DOHH2 (cell line): Measurements from ENCODE around the gene UQCC5.

Source experiments
- H3F3A ChIP-seq: fragments of 200-600 bp; sonication (generic), shearing (Covaris generic); 2 replicates; pipeline ENCODE4 v1.6.0; 2016; ENCODE audit warnings: antibody characterized with exemption, mild to moderate bottlenecking; ENCODE audit not compliant: control insufficient read depth, insufficient read depth
- H3K27ac ChIP-seq: fragments of 200-600 bp; sonication (generic); 2 replicates; pipeline ENCODE4 v1.5.1; 2014; ENCODE audit warnings: low read depth, mild to moderate bottlenecking, low read length, moderate library complexity
- H3K27me3 ChIP-seq: fragments of 200-600 bp; sonication (generic); 2 replicates; pipeline ENCODE4 v1.6.1; 2014; ENCODE audit warnings: mild to moderate bottlenecking, low read length, mixed read lengths; ENCODE audit not compliant: control insufficient read depth
- H3K36me3 ChIP-seq: fragments of 200-600 bp; sonication (generic); 2 replicates; pipeline ENCODE4 v1.6.1; 2014; ENCODE audit warnings: mild to moderate bottlenecking, low read length, moderate library complexity, mixed read lengths; ENCODE audit not compliant: control insufficient read depth
- H3K4me1 ChIP-seq: fragments of 200-600 bp; sonication (generic); 2 replicates; pipeline ENCODE4 v1.6.1; 2014; ENCODE audit warnings: mild to moderate bottlenecking, low read length, mixed read lengths; ENCODE audit not compliant: control insufficient read depth
- H3K4me2 ChIP-seq: fragments of 200-600 bp; sonication (generic); 2 replicates; pipeline ENCODE4 v1.6.0; 2014; ENCODE audit warnings: mild to moderate bottlenecking, low read length, moderate library complexity
- H3K4me3 ChIP-seq: fragments of 200-600 bp; sonication (generic); 2 replicates; pipeline ENCODE4 v1.5.1; 2014; ENCODE audit warnings: mild to moderate bottlenecking, low read length, mixed read lengths
- H3K79me2 ChIP-seq: fragments of 200-600 bp; sonication (generic); 2 replicates; pipeline ENCODE4 v1.6.1; 2014; ENCODE audit warnings: mild to moderate bottlenecking, low read length, mixed read lengths; ENCODE audit not compliant: control insufficient read depth
- H3K9me2 ChIP-seq: fragments of 200-600 bp; sonication (generic); replicated peaks from 2 replicates; pipeline ENCODE4 v1.6.1; 2014; ENCODE audit warnings: mild to moderate bottlenecking, low read length, mixed read lengths; ENCODE audit not compliant: control insufficient read depth
- H3K9me3 ChIP-seq: fragments of 200-600 bp; sonication (generic); 2 replicates; pipeline ENCODE4 v1.6.1; 2014; ENCODE audit warnings: antibody characterized with exemption, low read length, mixed read lengths; ENCODE audit not compliant: control insufficient read depth, insufficient read depth
- H4K20me1 ChIP-seq: fragments of 200-600 bp; sonication (generic); 2 replicates; pipeline ENCODE4 v1.6.0; 2014; ENCODE audit warnings: low read depth, mild to moderate bottlenecking, antibody characterized with exemption, low read length, moderate library complexity; ENCODE audit not compliant: control insufficient read depth, insufficient read depth
- EZH2phosphoT487 ChIP-seq: fragments of 200-600 bp; sonication (generic); IDR thresholded peaks from 2 replicates; pipeline ENCODE4 v1.6.1; 2017; ENCODE audit warnings: borderline replicate concordance, mild to moderate bottlenecking, antibody characterized with exemption, low read length, moderate library complexity, mixed read lengths
- TF ChIP-seq, protein P1 (sequence below): fragments of 200-600 bp; sonication (generic); IDR thresholded peaks from one replicate; pipeline ENCODE4 v1.5.1; 2014; ENCODE audit warnings: antibody characterized with exemption, mild to moderate bottlenecking, low read depth, low read length; ENCODE audit not compliant: poor library complexity, severe bottlenecking

Gene UQCC5

DNA sequence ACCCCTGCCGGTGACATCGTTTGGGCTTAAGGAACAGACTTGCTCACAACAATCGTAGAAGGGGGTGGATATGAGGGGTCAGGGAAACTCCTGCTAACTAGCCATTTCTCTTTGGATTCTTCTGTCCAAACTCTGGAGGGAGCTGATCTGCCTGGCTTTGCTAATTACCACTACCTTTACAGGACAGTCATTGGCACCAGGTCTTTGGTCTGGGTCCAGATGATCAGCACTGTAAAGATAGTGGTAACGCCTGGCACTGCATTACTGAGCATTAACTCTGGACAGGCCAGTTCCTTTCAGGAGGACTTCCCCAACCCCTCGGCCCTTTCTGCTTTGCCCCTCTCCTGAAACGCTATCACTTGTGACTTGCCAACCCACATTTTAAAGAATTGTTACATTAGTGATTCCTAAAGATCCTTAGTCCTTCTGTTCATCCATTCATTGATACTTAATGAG lies 788 bp downstream of the UQCC5 start:
- Histone ChIP-seq H3K79me2 (peaks cover 68% of the 10 kb centered on the region), H3K9me3 (no peaks in the 10 kb centered on the region), H3K4me1 (peaks cover 46% of the 10 kb centered on the region), H3K27me3 (no peaks in the 10 kb centered on the region), H4K20me1 (peaks cover 18% of the 10 kb centered on the region), H3K9me2 (no peaks in the 10 kb centered on the region), H3K4me3 (peak overlapping the region; percentile 91), H3K36me3 (peaks cover 48% of the 10 kb centered on the region), H3K27ac (peak overlapping the region; percentile 45), H3K4me2 (peak overlapping the region; percentile 92), H3F3A (peaks cover 15% of the 10 kb centered on the region)
- TF ChIP-seq, protein P1, sequence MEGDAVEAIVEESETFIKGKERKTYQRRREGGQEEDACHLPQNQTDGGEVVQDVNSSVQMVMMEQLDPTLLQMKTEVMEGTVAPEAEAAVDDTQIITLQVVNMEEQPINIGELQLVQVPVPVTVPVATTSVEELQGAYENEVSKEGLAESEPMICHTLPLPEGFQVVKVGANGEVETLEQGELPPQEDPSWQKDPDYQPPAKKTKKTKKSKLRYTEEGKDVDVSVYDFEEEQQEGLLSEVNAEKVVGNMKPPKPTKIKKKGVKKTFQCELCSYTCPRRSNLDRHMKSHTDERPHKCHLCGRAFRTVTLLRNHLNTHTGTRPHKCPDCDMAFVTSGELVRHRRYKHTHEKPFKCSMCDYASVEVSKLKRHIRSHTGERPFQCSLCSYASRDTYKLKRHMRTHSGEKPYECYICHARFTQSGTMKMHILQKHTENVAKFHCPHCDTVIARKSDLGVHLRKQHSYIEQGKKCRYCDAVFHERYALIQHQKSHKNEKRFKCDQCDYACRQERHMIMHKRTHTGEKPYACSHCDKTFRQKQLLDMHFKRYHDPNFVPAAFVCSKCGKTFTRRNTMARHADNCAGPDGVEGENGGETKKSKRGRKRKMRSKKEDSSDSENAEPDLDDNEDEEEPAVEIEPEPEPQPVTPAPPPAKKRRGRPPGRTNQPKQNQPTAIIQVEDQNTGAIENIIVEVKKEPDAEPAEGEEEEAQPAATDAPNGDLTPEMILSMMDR: no peak
- TF ChIP-seq EZH2phosphoT487: no peak

DNA sequence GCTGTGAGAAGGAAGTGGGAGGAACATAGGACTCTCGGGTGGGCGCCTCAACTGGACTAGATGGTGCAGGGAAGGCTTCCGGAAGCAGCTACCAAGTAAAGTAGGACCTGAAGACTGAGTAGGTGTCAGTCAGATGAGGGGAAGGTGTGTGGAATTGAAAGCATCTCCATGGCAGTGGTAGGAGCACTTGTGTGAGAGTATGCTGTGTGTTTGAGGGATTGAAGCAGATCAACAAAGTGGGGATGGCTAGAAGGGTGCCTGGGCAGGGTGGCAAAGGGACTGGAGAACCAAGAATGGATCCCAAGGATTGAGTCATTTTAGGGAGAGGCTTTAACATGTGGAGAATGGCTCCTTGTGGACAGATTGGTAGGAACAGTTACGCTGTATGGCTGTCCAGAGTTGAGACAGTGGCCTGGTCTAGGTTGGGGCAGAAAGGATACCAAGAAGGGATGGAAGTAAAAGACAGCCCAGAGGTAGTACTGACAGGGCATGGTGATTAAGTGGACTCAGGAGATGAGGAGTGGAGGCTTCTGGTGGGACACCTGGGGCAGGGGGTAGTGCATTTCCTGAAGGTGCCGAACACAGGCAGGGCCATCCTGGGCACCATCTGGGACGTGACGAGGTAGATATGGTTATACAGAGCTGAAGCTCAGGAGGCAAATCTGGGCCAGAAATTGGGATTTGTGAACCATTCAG lies 1.5 kb downstream of the UQCC5 start:
- Histone ChIP-seq H3F3A (peaks cover 15% of the 10 kb centered on the region), H3K4me2 (peak overlapping the region; percentile 92), H4K20me1 (peaks cover 16% of the 10 kb centered on the region), H3K4me3 (peak overlapping the region; percentile 91), H3K27ac (no peak overlapping the region), H3K27me3 (no peaks in the 10 kb centered on the region), H3K9me2 (no peaks in the 10 kb centered on the region), H3K36me3 (peaks cover 44% of the 10 kb centered on the region), H3K4me1 (peaks cover 41% of the 10 kb centered on the region), H3K79me2 (peaks cover 63% of the 10 kb centered on the region), H3K9me3 (no peaks in the 10 kb centered on the region)
- TF ChIP-seq, protein P1: no peak
- TF ChIP-seq EZH2phosphoT487: no peak

DNA sequence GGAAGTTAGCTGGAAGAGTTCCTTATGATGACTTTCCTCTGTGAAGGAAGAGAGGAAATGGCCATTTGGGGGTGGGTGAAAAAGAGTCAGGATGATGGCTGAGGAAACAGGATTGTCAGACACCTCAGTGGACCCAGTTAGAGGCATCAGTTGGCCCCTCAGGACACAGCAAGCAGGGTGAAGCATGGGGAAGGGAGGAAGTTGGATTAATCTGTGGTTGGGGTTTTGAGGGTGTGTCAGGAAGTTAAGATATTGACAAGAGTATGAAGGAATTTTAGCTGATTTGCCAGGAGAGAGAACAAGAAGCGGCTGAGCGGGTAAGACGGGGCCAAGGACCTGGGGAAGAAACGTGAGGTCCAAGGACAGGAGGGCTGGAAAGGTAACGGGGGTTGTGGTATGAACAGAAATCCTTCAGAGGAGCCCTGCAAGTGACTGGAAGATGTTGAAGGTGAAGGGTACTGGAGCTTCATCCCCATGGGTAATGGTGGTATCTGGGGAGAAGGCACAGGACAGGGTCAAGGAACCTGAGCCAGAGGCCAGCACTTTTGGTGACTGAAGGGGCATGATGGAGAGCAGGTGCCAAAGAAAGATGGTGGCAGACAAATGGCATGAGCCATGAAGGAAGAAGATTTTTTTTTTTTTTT lies 2.7 kb downstream of the UQCC5 start:
- Histone ChIP-seq H3K36me3 (peaks cover 44% of the 10 kb centered on the region), H3K27ac (no peak overlapping the region), H4K20me1 (peaks cover 16% of the 10 kb centered on the region), H3K27me3 (no peaks in the 10 kb centered on the region), H3K9me3 (no peaks in the 10 kb centered on the region), H3K9me2 (no peaks in the 10 kb centered on the region), H3F3A (peaks cover 15% of the 10 kb centered on the region), H3K4me2 (peak overlapping the region; percentile 92), H3K4me3 (peak overlapping the region; percentile 9), H3K79me2 (peaks cover 63% of the 10 kb centered on the region), H3K4me1 (peaks cover 39% of the 10 kb centered on the region)
- no peak for TF ChIP-seq EZH2phosphoT487
- TF ChIP-seq, protein P1: no peak
